ENCODE measurements around the gene DEXI.

The DEXI gene

DNA sequence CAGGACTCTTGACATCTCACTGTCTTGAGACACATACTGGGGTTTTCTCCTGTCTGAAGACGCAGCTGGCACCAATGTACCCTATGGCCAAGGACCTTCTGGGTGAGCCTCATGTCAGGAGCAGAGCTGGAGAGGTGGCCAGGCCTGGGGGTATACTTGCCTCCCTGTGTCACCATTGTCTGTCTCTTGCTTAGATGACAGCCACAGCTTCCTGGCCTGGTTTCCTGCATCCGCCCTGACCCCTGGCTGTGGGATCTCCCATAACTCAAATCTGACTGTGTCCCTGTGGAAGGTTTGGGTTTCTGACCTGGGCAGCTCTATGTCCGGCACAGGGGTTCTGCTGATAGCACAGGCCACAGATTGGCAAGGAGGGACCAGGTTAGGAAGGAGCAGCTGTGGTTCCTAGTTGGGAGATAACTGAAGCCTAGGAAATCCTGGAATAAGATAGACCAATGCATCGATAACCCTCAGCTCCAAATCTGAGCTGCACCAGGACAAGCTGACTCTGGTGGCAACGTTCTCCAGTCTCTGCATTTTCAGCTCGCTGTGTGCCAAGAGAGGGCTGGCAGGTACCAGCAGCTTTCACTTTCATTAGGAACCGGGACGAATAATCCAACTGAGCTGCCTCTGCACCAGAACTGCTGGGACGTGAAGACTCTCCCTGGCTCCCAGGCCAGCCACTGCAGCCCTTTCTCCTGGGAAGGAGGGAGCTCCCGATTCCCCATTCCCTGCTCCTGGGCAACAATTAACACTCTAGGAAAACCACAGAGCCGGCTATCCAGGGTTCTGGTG, 5.0 kb downstream of the DEXI start:
- POLR2A ChIA-PET = interaction anchor here (1.2 kb wide), 1 partner anchor 193 kb away, joined by 4 read pairs; the partner anchor contains the start of gene NUBP1
- CTCF ChIA-PET = no interaction called here
- DNase-seq (ENCODE audit: extremely low spot score) = no peak
- no peak for TF ChIP-seq SUZ12 (IDR thresholded peaks at IDR 0.05)
- no peak for TF ChIP-seq SP1 (IDR thresholded peaks at IDR 0.05)
- TF ChIP-seq ZNF384 (IDR thresholded peaks at IDR 0.05) = no peak
- no peak for TF ChIP-seq FOXM1 (IDR thresholded peaks at IDR 0.05; ENCODE audit: borderline replicate concordance)

DNA sequence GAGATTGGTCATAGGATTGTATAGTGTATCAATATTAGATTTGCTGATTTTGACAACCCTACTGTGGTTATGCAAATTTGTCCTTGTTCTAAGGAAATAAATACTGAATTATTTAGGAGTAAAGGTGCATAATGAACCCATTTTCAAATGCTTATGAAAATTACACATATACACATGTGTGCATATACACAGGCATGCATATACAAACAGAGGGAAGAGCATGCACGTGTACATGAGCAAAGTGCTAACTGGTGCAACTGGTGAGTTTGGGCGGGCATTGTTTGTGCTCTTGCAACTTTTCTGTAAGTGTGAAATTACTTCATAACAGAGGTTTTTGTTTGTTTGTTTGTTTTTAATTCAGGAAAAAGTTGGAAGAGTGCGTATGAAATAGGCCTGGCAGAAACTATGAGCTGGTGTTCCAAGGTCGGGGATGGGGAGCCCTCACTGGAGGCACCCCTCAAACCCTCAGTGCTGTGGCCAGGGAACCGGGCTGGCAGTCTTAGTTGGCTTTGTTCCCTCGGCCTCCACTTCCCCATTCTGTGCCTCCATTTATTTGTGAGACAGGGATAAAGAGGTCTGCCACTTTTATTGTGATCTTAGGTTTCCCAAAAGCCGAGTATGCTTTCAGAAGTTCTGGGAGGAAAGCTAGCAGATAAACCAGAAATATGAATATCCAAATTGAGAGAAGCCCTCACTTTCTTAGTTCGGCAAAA, 5.8 kb downstream of the DEXI start:
- POLR2A ChIA-PET = no interaction called here
- no peak for DNase-seq (ENCODE audit: extremely low spot score)
- TF ChIP-seq NFRKB (IDR thresholded peaks at IDR 0.05) (no peak), HDGF (IDR thresholded peaks at IDR 0.05; ENCODE audit: borderline replicate concordance) (no peak), ELF4 (IDR thresholded peaks at IDR 0.05) (no peak), LEF1 (IDR thresholded peaks at IDR 0.05; ENCODE audit: borderline replicate concordance) (no peak), BHLHE40 (IDR thresholded peaks at IDR 0.05; ENCODE audit: borderline replicate concordance) (no peak), ZNF384 (IDR thresholded peaks at IDR 0.05) (no peak), SP1 (IDR thresholded peaks at IDR 0.05) (no peak), CTBP1 (IDR thresholded peaks at IDR 0.05; ENCODE audit: borderline replicate concordance) (no peak), SUZ12 (IDR thresholded peaks at IDR 0.05) (no peak), FOXM1 (IDR thresholded peaks at IDR 0.05; ENCODE audit: borderline replicate concordance) (no peak), FOXA1 (IDR thresholded peaks at IDR 0.05) (no peak), TARDBP (IDR thresholded peaks at IDR 0.05) (no peak), L3MBTL2 (conservative IDR thresholded peaks at IDR 0.05) (no peak), ARNT (IDR thresholded peaks at IDR 0.05) (no peak), FOXK2 (IDR thresholded peaks at IDR 0.05) (no peak)
- TF ChIP-seq, protein P1, sequence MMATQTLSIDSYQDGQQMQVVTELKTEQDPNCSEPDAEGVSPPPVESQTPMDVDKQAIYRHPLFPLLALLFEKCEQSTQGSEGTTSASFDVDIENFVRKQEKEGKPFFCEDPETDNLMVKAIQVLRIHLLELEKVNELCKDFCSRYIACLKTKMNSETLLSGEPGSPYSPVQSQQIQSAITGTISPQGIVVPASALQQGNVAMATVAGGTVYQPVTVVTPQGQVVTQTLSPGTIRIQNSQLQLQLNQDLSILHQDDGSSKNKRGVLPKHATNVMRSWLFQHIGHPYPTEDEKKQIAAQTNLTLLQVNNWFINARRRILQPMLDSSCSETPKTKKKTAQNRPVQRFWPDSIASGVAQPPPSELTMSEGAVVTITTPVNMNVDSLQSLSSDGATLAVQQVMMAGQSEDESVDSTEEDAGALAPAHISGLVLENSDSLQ (IDR thresholded peaks at IDR 0.05) = no peak
- CTCF ChIA-PET = no interaction called here

DNA sequence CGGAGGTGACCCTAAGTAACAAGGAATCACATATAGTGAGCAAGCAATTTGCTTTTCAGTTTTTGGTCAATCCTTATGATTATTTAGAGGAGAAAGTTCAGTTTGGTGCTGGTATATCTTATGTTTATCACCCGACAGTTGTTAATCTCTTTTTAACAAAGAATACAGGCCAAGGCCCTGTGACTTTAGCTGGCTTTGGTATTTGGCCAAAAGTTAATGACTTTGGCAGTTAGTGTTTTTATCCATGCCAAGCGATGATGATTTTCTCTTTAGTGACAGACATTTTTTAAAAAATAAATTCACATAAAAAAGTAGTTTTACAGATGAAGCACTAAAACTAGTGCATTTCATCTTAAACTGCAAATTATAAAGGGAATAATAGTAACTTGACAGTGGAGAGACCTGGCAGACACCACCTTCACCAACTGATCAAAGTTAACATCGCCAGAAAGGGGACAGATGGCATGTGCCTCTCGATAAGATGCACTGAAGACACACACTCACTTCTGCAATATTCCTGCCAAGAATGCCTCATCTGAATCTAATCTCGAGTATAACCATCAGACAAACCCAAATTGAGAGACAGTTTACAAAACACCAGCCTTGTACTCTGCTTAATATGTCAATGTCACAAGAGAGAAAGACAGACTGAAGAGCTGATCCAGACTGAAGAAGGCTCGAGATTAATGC, 6.9 kb downstream of the DEXI start:
- DNase-seq (ENCODE audit: extremely low spot score) = no peak
- ChIA-PET POLR2A (no interaction called here), CTCF (interaction anchor here (0.7 kb wide), 1 partner anchor 17 kb away, joined by 4 read pairs; no protein-coding TSS in a partner anchor)
- no peak for TF ChIP-seq CTBP1 (IDR thresholded peaks at IDR 0.05; ENCODE audit: borderline replicate concordance)
- no peak for TF ChIP-seq SP1 (IDR thresholded peaks at IDR 0.05)
- TF ChIP-seq, protein P1 (IDR thresholded peaks at IDR 0.05) = no peak

DNA sequence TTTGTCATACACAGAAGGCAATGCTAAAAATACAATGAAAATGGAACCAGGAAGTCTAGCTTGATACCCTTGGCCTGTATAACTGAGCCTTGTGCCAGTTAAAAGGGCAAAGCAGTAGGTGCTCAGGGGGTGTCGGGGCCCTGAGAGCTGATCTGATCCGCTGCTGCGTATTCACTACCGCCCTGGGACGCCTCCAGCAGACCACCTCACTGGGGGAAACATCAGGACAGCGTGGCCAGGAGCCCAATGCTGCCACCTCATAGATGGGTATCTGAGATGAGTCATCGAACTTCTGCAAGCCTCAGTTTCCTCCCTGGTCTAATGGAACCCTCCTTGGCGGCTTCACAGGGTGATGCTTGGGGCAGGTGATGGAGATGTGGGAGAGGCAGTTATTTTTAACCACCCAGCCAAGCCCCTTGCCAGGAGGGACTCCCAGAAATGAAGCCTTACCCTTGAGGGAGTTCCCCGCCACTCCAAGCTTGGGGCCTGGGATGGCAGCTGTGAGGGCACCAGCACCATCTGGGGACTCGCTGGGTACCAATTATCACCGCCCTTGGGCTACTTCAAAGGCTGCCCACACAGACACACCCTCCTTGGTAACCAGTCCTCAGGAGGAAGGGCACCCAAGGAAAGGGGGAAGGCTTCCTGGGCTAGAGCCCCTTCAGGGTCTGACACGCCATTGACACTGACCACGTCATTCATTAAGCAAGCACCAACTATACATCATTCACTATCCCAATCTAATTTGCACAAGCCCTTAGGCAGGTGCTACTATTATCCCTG, 7.8 kb downstream of the DEXI start:
- POLR2A ChIA-PET = no interaction called here
- no peak for TF ChIP-seq FOXK2 (IDR thresholded peaks at IDR 0.05)
- no peak for TF ChIP-seq CTBP1 (IDR thresholded peaks at IDR 0.05; ENCODE audit: borderline replicate concordance)
- no peak for TF ChIP-seq SP1 (IDR thresholded peaks at IDR 0.05)
- TF ChIP-seq, protein P1 (IDR thresholded peaks at IDR 0.05) = no peak
- TF ChIP-seq FOXA1 (IDR thresholded peaks at IDR 0.05) = no peak
- TF ChIP-seq BHLHE40 (IDR thresholded peaks at IDR 0.05; ENCODE audit: borderline replicate concordance) = no peak
- no peak for TF ChIP-seq L3MBTL2 (conservative IDR thresholded peaks at IDR 0.05)
- TF ChIP-seq ARNT (IDR thresholded peaks at IDR 0.05) = no peak
- TF ChIP-seq SUZ12 (IDR thresholded peaks at IDR 0.05) = no peak
- TF ChIP-seq HDGF (IDR thresholded peaks at IDR 0.05; ENCODE audit: borderline replicate concordance) = no peak
- TF ChIP-seq ZNF384 (IDR thresholded peaks at IDR 0.05) = no peak
- TF ChIP-seq LEF1 (IDR thresholded peaks at IDR 0.05; ENCODE audit: borderline replicate concordance) = no peak
- no peak for TF ChIP-seq NFRKB (IDR thresholded peaks at IDR 0.05)
- no peak for TF ChIP-seq FOXM1 (IDR thresholded peaks at IDR 0.05; ENCODE audit: borderline replicate concordance)
- CTCF ChIA-PET = interaction anchor here (0.7 kb wide), 1 partner anchor 16 kb away, joined by 4 read pairs; no protein-coding TSS in a partner anchor
- DNase-seq (ENCODE audit: extremely low spot score) = no peak

DNA sequence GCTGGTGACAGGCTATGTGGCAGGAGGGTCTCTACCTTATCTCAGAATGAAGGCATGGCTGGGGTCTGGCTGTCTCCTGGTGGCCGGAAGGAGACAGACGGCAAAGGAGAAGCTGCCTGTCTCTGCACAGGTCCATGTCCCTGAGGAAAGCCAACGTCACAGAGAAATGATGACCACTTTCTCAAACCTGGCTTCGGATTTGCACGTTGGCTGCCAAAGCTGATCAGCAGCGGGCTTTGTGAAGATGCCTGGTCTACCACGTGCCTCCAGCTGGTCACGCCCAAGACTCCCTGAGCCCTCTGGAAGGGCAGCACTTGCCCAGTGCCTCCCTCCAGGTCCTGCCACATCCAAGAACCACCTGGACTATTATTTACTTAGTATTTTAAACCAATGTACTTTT, 8.4 kb downstream of the DEXI start:
- CTCF ChIA-PET = no interaction called here
- no peak for TF ChIP-seq ARNT (IDR thresholded peaks at IDR 0.05)
- TF ChIP-seq, protein P1 (IDR thresholded peaks at IDR 0.05) = no peak
- TF ChIP-seq NFRKB (IDR thresholded peaks at IDR 0.05) = no peak
- no peak for TF ChIP-seq FOXA1 (IDR thresholded peaks at IDR 0.05)
- DNase-seq (ENCODE audit: extremely low spot score) = no peak
- POLR2A ChIA-PET = no interaction called here
